ENCODE results near the gene TAS1R3.

- TF ChIP-seq SNAI2 (CRISPR knock-in tag; IDR thresholded peaks at IDR 0.05) (no peak), ZNF8 (CRISPR knock-in tag; IDR thresholded peaks at IDR 0.05) (no peak), ARNTL (CRISPR knock-in tag; IDR thresholded peaks at IDR 0.05; ENCODE audit: borderline replicate concordance, low read depth) (no peak), BACH2 (CRISPR knock-in tag; IDR thresholded peaks at IDR 0.05; ENCODE audit: borderline replicate concordance) (no peak), ZFP3 (CRISPR knock-in tag; IDR thresholded peaks at IDR 0.05) (no peak), TOX (CRISPR knock-in tag; IDR thresholded peaks at IDR 0.05; ENCODE audit: borderline replicate concordance) (no peak), CREB5 (CRISPR knock-in tag; IDR thresholded peaks at IDR 0.05; ENCODE audit: low read depth) (no peak), PATZ1 (CRISPR knock-in tag; IDR thresholded peaks at IDR 0.05; ENCODE audit: borderline replicate concordance) (no peak), CSRNP3 (CRISPR knock-in tag; IDR thresholded peaks at IDR 0.05) (no peak), CSDC2 (CRISPR knock-in tag; IDR thresholded peaks at IDR 0.05) (no peak), GLIS3 (CRISPR knock-in tag; IDR thresholded peaks at IDR 0.05) (no peak), ZC3H10 (CRISPR knock-in tag; IDR thresholded peaks at IDR 0.05) (no peak), ZNF70 (CRISPR knock-in tag; IDR thresholded peaks at IDR 0.05) (no peak)
These were observed 6.4 kb upstream of the TAS1R3 start, which contains the start of the genes CPTP and INTS11 for GRCh38 chr1:1324524-1325287.
